HUES6 (cell line): ENCODE results near the gene CACNA2D3.

ENCODE experiments used
- H3K27ac ChIP-seq: 2 replicates; pipeline ENCODE4 v1.7.0; 2013; ENCODE audit warnings: low read depth, mild to moderate bottlenecking, low read length, inconsistent platforms
- H3K27me3 ChIP-seq: 2 replicates; pipeline ENCODE4 v1.6.1; 2013; ENCODE audit warnings: low read length; ENCODE audit not compliant: control insufficient read depth, insufficient read depth
- H3K36me3 ChIP-seq: 2 replicates; pipeline ENCODE4 v1.6.1; 2013; ENCODE audit warnings: low read length; ENCODE audit not compliant: control insufficient read depth, insufficient read depth
- H3K4me1 ChIP-seq: 2 replicates; pipeline ENCODE4 v1.6.1; 2013; ENCODE audit warnings: low read length; ENCODE audit not compliant: control insufficient read depth, insufficient read depth
- H3K4me3 ChIP-seq: 2 replicates; pipeline ENCODE4 v1.5.1; 2013; ENCODE audit warnings: low read depth, low read length
- H3K9ac ChIP-seq: one replicate; pipeline ENCODE4 v1.6.1; 2013; ENCODE audit warnings: mild to moderate bottlenecking, low read length
- H3K9me3 ChIP-seq: 2 replicates; pipeline ENCODE4 v1.6.1; 2013; ENCODE audit warnings: low read depth, low read length; ENCODE audit not compliant: control insufficient read depth, insufficient read depth

Gene CACNA2D3

GRCh38 chr3:54193093-54193492, 70.7 kb downstream of the CACNA2D3 start:
- Histone ChIP-seq H3K4me1 (peaks cover 12% of the 10 kb centered on the region), H3K36me3 (no peaks in the 10 kb centered on the region), H3K4me3 (no peak overlapping the region), H3K27ac (no peak overlapping the region), H3K9ac (no peak overlapping the region), H3K9me3 (no peaks in the 10 kb centered on the region; the same call in 1 of the 2 replicates), H3K27me3 (no peaks in the 10 kb centered on the region)

GRCh38 chr3:54196360-54196991, 74.1 kb downstream of the CACNA2D3 start:
- no peak overlapping the region for H3K4me3 ChIP-seq
- peaks cover 14% of the 10 kb centered on the region for H3K4me1 ChIP-seq
- no peak overlapping the region for H3K27ac ChIP-seq
- H3K27me3 ChIP-seq: no peaks in the 10 kb centered on the region
- no peaks in the 10 kb centered on the region; the same call in 1 of the 2 replicates for H3K9me3 ChIP-seq
- no peak overlapping the region for H3K9ac ChIP-seq
- no peaks in the 10 kb centered on the region for H3K36me3 ChIP-seq

GRCh38 chr3:54197509-54197908, 75.2 kb downstream of the CACNA2D3 start:
- Histone ChIP-seq H3K27me3 (no peaks in the 10 kb centered on the region), H3K4me1 (peaks cover 14% of the 10 kb centered on the region), H3K27ac (no peak overlapping the region), H3K9ac (no peak overlapping the region), H3K4me3 (no peak overlapping the region), H3K9me3 (no peaks in the 10 kb centered on the region; the same call in 1 of the 2 replicates), H3K36me3 (no peaks in the 10 kb centered on the region)

GRCh38 chr3:54198556-54198955, 76.2 kb downstream of the CACNA2D3 start:
- H3K9me3 ChIP-seq: no peaks in the 10 kb centered on the region; the same call in 1 of the 2 replicates
- H3K36me3 ChIP-seq: no peaks in the 10 kb centered on the region
- no peak overlapping the region for H3K27ac ChIP-seq
- H3K27me3 ChIP-seq: no peaks in the 10 kb centered on the region
- H3K4me3 ChIP-seq: no peak overlapping the region
- no peak overlapping the region for H3K9ac ChIP-seq
- peaks cover 4% of the 10 kb centered on the region for H3K4me1 ChIP-seq

GRCh38 chr3:54202054-54202453, 79.7 kb downstream of the CACNA2D3 start:
- Histone ChIP-seq H3K9me3 (no peaks in the 10 kb centered on the region), H3K4me3 (no peak overlapping the region), H3K9ac (no peak overlapping the region), H3K27me3 (no peaks in the 10 kb centered on the region), H3K36me3 (no peaks in the 10 kb centered on the region), H3K27ac (no peak overlapping the region), H3K4me1 (peaks cover 2% of the 10 kb centered on the region; the same call in 1 of the 2 replicates)

- Histone ChIP-seq H3K4me1 (peaks cover 2% of the 10 kb centered on the region; the same call in 1 of the 2 replicates), H3K27me3 (no peaks in the 10 kb centered on the region), H3K4me3 (no peak overlapping the region), H3K36me3 (no peaks in the 10 kb centered on the region), H3K9me3 (no peaks in the 10 kb centered on the region), H3K9ac (no peak overlapping the region), H3K27ac (no peak overlapping the region)
Observed at GRCh38 chr3:54202651-54203248, 80.4 kb downstream of the CACNA2D3 start.

- no peaks in the 10 kb centered on the region for H3K4me1 ChIP-seq
- no peaks in the 10 kb centered on the region for H3K9me3 ChIP-seq
- no peak overlapping the region for H3K27ac ChIP-seq
- no peaks in the 10 kb centered on the region for H3K27me3 ChIP-seq
- no peak overlapping the region for H3K4me3 ChIP-seq
- no peaks in the 10 kb centered on the region for H3K36me3 ChIP-seq
- no peak overlapping the region for H3K9ac ChIP-seq
Observed at GRCh38 chr3:54206874-54207273, 84.5 kb downstream of the CACNA2D3 start.

GRCh38 chr3:54211097-54211496, 88.7 kb downstream of the CACNA2D3 start:
- H3K4me1 ChIP-seq: no peaks in the 10 kb centered on the region
- no peak overlapping the region for H3K4me3 ChIP-seq
- no peaks in the 10 kb centered on the region for H3K27me3 ChIP-seq
- no peak overlapping the region for H3K27ac ChIP-seq
- H3K9me3 ChIP-seq: peaks cover 11% of the 10 kb centered on the region; the same call in 1 of the 2 replicates
- no peaks in the 10 kb centered on the region for H3K36me3 ChIP-seq
- H3K9ac ChIP-seq: no peak overlapping the region

GRCh38 chr3:54212723-54213122, 90.4 kb downstream of the CACNA2D3 start:
- Histone ChIP-seq H3K9me3 (peaks cover 11% of the 10 kb centered on the region; the same call in 1 of the 2 replicates), H3K9ac (no peak overlapping the region), H3K4me3 (no peak overlapping the region), H3K4me1 (no peaks in the 10 kb centered on the region), H3K27me3 (no peaks in the 10 kb centered on the region), H3K36me3 (no peaks in the 10 kb centered on the region), H3K27ac (no peak overlapping the region)

- H3K36me3 ChIP-seq: no peaks in the 10 kb centered on the region
- H3K27ac ChIP-seq: no peak overlapping the region
- peaks cover 11% of the 10 kb centered on the region; the same call in 1 of the 2 replicates for H3K9me3 ChIP-seq
- H3K4me3 ChIP-seq: no peak overlapping the region
- no peak overlapping the region for H3K9ac ChIP-seq
- no peaks in the 10 kb centered on the region for H3K27me3 ChIP-seq
- H3K4me1 ChIP-seq: no peaks in the 10 kb centered on the region
Observed at GRCh38 chr3:54213907-54214306, 91.6 kb downstream of the CACNA2D3 start.

GRCh38 chr3:54214845-54215244, 92.5 kb downstream of the CACNA2D3 start:
- no peak overlapping the region for H3K4me3 ChIP-seq
- no peak overlapping the region for H3K27ac ChIP-seq
- no peaks in the 10 kb centered on the region for H3K27me3 ChIP-seq
- no peaks in the 10 kb centered on the region for H3K36me3 ChIP-seq
- peaks cover 11% of the 10 kb centered on the region; the same call in 1 of the 2 replicates for H3K9me3 ChIP-seq
- H3K4me1 ChIP-seq: no peaks in the 10 kb centered on the region
- no peak overlapping the region for H3K9ac ChIP-seq
